GM12874 (cell line): ENCODE data around the gene AKAP10.

ENCODE experiments used
- TF ChIP-seq, protein P1 (sequence below): IDR thresholded peaks from 2 replicates; pipeline ENCODE4 v1.5.1; 2011; ENCODE audit warnings: low read depth, mild to moderate bottlenecking, control low read depth, low read length, moderate library complexity; ENCODE audit not compliant: insufficient read depth

Gene AKAP10

DNA sequence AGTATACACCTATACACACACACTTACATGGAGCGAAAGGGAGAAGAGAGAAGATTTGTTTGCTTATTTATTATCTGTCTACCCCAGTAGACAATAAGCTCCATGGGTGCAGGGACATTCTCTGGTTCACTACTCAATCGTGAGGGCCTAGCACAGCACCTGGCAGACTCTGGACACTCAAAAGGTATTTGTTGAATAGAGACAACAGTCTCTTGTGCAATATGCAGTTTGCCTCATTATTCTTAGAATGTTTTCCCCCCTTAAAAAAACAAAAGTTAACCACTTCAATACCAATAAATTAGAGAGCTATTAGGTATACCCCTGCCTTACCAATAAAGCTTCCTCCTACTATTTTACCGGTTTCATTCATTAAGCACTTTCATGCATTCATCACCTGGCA lies 2.0 kb downstream of the AKAP10 start:
- TF ChIP-seq, protein P1, sequence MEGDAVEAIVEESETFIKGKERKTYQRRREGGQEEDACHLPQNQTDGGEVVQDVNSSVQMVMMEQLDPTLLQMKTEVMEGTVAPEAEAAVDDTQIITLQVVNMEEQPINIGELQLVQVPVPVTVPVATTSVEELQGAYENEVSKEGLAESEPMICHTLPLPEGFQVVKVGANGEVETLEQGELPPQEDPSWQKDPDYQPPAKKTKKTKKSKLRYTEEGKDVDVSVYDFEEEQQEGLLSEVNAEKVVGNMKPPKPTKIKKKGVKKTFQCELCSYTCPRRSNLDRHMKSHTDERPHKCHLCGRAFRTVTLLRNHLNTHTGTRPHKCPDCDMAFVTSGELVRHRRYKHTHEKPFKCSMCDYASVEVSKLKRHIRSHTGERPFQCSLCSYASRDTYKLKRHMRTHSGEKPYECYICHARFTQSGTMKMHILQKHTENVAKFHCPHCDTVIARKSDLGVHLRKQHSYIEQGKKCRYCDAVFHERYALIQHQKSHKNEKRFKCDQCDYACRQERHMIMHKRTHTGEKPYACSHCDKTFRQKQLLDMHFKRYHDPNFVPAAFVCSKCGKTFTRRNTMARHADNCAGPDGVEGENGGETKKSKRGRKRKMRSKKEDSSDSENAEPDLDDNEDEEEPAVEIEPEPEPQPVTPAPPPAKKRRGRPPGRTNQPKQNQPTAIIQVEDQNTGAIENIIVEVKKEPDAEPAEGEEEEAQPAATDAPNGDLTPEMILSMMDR, result no peak

DNA sequence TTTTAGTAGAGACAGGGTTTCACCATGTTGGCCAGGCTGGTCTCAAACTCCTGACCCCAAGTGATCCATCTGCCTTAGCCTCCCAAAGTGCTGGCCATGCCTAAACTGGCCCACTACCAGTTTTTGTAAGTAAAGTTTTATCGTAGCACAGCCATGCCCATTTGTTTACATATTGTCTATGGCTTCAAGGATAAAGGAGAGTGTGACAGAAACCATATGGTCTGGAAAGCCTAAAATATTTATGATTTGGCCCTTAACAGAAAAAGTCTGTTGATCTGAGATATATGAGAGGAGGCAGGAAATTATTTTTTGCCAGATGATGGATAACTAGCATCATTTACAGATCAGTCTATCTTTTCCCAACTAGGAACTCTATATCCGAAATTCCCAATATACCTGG lies 4.5 kb downstream of the AKAP10 start:
- TF ChIP-seq, protein P1, result no peak

GRCh38 chr17:19958023-19958422 lies 19.6 kb downstream of the AKAP10 start:
- TF ChIP-seq, protein P1, result no peak

- TF ChIP-seq, protein P1, result no peak
Observed at GRCh38 chr17:19955099-19955498, 22.5 kb downstream of the AKAP10 start.

- TF ChIP-seq, protein P1, result no peak
Observed at GRCh38 chr17:19948116-19948943, 29.3 kb downstream of the AKAP10 start.

DNA sequence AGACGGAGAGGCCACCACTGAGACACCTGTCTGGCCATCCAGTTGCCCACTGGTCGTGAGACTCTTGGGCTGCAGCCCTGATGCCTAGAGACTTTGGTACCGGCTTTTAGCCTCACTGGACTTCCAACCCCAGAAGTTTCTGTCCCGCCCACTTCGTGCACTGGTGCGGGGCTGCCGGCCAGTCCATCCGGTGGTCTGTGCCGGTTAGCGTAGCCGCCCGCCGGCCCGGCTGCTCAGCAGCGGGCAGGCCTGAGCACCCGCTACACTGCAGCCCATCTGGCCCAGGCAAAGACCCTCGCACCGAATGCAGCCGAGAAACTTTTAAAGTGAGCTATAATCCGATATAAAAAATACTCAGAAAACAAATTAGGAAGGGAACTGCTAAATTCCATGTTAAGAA lies 30.7 kb downstream of the AKAP10 start:
- TF ChIP-seq, protein P1, result no peak

- TF ChIP-seq, protein P1, result no peak
Observed at GRCh38 chr17:19945009-19945626, 32.5 kb downstream of the AKAP10 start.
